NCI-H526 (cell line): Measurements from ENCODE around the gene DGKH.
A peak's percentile ranks its signal among the peaks of the same experiment; 100 is the strongest.
"Not testable (repeated sequence)": the region's sequence is repeated elsewhere in the genome, so short reads cannot be mapped to it uniquely, and the experiment has no call there.

ENCODE experiments used
- DNase-seq, 2 experiments: peaks; one replicate each; lab custom pipeline; 2025; lab: John Stamatoyannopoulos, UW

DGKH gene

DNA sequence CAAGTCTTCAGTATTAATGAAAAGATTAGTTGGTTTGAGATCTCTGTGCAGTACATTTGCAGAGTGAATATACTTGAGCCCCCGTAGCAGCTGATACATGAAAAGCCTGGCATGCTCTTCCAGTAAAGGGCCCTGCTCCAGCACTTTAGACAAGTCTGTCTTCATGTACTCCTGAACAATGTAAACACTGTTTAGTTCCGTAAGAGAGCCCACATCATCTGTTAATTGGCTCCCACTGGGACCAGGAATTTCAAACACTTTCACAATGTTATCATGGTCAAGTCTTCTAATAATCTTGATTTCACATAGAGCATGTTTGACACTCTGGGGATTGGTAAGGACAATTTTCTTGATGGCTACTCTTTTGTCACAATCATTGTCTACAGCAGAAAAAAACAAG lies 22.2 kb downstream of the DGKH start:
- DNase-seq = not testable (repeated sequence)

DNA sequence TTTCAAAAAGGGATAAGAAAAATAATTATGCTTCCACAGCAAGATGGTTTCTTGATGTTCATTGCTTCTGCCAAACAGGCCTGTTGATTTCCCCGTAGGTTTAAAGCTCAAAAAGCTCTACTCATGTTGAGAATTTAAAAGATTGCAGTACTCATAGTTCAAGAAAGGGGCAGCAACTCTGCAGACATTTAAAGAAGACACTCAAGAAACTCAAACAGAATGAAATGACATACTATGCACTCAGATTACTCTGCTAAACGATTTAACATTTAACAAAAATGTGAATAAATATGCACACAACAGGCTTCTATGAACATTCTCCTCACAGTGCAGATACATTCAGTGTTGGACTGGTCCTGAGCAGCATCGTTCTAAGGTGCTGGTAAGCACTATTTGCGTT lies 22.7 kb downstream of the DGKH start:
- not testable (repeated sequence) for DNase-seq

DNA sequence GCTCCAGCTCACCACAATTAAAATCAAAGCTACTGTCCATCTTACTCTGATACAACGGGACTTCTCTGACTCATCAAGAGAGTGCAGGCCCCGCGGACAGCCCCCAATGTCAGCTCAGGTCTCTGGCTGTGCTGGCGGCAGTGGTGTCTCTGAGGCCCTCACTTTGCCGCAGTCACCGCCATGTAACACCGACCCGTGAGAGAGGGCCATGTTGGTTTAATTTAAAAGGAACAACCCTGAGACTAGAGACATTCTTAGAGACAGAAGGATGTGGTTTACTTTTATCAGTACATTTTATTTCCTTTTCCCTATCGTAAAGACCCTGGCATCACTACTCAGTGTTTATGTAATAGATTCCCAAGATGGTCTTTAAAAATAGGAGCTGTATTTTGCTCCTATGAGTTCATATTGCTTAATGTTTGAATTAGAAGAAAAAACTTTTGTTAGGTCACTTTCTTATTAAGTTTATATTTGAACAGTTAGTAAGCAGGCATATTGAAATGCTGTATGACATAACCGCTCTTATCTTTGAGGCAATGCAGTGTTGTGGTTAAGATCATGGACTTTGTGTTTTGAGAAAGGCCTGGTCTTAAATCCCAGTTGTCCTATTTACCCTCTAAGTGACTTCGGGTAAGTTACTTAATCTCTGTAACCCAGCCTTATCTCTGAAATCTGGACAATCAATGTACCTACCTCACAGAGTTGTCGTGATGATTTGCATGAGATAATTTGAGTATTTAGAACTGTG lies 23.4 kb downstream of the DGKH start:
- DNase-seq = peak; percentile 12 to 14

DNA sequence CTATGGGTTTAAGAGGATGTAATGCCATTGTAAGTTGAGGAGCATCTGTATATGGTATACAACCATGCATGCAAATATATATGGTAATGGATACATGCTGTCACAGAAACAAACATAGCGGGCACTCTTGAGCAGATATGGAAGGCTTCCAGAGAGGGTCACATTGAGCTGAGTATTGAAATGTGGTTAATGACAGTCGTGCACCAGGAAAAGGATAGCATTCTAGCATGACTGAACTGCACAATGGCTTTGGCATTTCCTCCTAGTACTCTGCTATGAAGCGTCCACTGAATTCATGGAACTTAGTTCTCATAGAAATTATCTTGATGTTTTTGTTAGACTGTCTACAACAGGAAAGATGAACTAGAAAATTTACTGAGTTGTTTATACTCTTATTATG lies 25.2 kb downstream of the DGKH start:
- peak; percentile 61 to 63 for DNase-seq

DNA sequence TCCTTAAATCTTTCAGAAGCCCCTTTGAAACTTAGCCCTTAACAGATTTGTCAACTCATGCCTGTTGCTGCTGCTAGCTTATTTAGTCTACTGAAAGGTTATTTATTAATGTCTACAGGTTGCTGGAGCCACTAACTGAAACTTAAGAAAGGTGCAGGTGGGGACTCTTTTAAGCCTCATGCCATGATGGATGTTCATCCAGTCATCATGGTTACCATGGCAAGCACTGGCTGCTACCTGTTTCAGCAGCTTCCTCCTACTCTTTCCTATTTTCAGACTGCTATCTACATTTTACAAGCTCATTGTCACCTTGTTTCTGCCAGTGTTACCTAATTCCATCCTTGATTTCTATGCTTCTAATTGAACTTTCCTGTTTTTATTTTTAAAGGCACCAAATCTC lies 27.1 kb downstream of the DGKH start:
- DNase-seq = no peak

DNA sequence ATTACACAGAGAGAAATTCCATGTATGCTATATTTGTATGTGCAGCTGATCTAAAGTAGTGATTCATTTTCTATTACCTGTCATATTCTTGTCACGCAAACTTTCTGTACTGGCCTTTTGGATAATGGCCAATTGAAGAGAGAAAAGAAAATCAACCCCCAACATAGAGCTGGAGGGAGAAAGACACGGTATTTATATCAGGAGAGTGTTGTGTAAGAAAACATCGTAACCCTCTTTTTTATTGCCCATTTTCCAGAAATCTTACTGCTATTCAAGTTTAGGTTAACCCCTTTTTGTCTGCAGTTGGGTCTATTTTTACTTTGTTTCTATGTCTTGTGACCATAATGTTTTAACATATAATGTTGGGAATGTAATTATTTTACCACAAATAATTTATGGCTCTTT lies 27.9 kb downstream of the DGKH start:
- DNase-seq = no peak

DNA sequence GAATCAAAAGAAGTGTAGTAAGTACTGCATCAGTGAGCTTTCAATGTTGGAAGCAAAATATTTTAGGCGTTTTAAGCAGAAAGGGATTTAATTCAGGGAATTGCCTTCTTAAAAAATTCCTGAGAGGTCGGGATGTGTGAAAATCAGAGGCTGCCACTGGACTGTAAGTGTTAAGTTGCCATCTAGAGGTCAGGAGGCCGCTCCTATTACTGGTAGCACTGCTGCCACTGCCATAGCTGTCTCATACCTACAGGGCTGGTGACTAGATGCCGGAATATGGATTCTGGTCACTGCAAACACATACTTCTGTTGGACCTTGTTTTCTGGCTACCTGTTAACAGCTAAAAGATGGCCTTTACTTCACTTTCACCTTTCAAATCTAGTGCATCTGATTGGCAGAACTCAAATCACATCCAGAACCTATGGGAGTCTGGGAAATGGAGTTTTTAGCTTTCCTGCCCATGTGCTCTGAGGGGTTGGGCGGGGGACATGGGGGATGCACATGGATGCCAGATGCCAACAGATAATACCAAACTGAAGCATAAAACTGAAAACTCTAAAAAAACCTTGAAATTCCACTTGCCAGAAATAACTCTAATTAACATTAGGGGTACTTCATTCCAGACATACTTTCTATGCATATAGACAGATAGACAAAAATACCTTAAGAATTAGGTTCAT lies 29.8 kb downstream of the DGKH start:
- no peak for DNase-seq

DNA sequence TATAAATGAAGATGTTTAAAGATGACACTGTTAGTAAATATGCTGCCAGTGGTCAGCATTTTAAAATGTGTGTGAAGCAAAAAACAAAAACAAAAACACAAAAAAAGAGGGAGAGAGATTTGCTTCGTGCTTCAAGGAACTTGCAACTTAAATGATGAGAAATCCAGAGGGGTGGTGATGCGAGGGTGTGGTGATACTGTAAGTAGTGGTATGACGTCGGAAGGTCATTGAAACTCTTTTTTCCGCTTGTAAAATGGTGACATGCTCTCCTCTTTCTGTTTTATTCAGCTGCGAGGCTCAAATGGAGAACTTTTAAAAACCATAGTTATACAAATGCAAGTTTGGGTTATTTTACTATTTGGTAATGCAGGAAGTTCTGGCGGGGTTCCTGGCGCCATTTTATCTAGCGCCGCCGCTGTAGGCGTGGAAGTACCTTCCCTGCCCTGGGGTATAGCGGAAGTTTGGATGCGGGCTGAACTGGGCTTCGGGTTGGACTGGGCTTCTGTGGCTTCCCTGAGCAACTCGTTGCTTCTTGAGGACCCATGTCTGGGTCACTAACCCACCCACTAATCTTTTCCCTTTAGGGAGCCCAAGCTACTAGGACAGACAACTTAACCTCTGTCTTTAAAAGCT lies 34.8 kb downstream of the DGKH start:
- no peak for DNase-seq

DNA sequence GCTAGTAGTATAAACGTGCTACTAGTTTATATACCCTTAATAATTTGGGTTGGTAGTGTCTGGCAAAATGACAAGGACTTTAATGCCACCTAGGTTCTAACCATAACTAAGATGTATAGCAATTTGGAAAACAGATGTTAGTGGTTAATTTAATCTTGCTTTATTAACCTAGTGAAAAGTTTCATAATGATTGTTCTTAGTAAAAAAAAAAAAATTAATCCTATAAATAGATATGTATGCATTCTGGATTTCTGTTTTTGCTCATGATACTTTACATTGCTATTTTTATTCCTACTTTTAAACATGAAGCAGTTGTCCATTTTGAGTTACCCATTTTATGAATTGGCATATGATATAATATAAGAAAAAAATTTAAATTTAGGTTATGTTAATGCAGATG lies 36.3 kb downstream of the DGKH start:
- no peak for DNase-seq

DNA sequence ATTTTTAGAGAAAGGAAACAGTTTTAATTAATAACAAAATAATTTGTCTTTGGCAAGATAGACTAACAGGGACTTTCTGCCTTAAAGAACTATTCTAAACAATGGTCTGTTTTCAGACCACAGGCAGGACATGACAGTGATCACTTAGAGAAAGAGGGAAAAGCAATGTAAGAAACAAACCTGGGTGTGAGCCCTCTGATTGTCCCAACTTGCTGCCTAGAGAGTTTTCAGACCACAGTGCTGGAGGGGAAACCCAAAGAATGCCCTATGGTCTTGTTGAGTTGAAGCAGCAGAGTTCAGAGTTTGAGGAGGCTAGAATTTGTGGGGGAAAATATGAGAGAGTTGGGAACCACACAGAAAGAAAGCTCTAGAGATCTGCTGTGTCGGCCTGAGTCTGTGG lies 38.1 kb downstream of the DGKH start:
- DNase-seq = no peak

DNA sequence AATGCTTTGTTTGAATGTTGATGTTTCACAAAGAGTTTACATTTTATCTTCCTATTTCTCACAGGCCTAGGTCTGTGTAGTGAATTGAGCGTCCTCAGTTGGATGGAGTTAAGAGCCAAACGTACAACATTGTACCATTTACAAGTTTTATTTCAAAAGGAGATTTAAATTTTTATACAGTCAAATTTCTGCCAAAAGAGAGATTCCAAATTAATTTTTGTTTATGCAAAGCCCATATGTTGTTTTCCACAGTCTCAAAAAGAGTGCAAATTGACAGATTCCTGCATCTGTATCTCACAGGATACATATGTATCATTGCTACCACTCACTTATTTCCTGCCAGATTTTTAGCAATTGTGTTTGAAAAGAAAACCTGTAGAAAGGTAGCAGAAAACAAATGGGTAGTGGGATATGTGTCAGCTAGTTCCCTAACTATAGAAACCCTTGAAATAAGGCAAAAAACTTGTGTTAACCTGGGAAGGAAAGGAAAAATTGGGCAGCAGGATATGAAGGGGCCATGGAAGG lies 46.1 kb downstream of the DGKH start:
- DNase-seq = no peak

DNA sequence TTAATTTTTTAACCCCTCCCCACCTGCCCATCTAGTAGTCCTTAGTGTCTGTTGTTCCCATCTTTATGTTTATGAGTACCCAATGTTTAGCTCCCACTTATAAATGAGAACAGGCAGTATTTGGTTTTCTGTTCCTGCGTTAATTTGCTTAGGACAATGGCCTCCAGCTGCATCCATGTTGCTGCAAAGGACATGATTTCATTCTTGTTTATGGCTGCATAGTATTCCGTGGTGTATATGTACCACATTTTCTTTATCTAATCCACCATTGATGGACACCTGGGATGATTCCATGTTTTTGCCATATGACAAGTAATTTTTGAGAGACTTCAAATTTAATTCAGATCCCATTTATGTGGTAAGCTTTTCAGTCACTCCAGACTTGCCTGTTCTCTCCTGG lies 47.8 kb downstream of the DGKH start:
- not testable (repeated sequence) for DNase-seq

DNA sequence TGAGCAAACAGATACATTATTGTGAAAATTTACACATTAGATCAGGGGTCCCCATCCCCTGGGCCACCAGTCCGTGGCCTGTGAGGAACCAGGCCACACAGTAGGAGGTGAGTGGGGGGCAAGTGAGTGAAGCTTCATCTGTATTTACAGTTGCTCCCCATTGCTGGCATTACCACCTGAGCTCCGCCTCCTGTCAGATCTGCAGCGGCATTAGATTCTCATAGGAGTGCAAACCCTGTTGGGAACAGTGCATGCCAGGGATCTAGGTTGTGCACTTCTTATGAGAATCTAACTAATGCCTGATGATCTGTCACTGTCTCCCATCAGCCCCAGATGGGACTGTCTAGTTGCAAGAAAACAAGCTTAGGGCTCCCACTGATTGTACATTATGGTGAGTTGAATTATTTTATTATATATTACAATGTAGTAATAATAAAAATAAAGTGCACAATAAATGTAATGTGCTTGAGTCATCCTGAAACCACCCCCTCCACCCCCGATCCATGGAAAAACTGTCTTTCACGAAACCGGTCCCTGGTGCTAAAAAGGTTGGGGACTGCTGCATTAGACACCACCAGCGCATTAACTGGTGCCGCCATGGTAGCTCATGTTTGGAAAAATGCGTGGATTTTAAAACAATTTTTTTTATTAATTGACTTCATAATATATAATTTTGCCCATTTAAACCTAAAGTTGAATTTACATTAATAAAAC lies 51.7 kb downstream of the DGKH start:
- no peak for DNase-seq

DNA sequence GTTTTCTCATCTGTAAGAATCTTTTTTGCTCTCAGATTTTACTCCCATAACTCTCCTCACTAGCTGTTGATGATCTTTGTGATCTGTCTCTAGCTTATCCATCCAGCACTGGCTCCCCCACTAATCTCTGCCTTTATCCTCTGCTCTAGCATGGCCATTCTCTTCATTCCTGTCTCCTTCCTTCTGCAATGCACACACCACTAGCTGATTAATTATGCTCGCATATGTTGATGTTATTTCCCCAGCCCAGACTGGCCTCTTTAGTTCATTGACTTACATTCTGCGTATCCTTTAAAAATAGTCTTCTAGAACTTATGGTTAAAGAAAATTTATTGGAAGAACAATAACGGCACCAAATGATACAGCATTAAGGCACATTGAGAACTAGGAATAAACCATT lies 52.5 kb downstream of the DGKH start:
- DNase-seq = no peak

DNA sequence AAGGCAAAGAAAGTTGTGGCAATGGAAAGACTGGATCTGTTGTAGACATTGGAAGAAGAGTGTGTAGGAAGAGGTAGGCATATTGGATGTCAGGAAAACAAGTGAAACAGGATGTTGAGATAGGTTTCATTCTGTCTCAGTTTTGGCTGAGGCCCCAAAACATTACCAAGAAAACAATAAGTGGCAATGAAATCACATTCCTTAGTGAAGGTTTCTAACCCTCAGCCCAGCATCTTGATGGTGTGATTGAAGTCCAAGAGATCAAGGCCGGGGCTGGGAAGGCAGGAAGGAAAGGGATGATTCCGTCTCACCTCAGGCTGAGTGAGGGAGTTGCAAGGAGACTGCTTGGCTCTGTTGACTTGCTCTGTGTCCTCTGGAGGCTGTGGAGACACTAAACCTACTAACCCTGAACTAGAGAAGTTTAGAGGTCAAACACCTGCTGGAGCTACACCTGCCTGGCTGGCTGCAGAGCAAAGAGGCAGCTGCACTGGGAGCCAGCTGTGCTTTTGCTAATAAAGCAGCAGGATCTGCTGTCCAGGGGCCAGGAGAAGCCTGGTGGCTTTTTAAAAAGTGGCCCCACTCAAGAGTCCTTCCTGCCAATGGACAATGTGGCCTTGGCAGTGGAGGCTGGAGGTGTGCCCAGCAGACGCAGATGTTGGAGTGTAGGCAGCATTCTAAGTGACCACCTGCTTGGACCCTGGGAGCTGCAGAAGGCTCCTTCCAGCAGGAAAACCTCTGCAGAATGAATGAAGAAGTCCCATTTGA lies 53.6 kb downstream of the DGKH start:
- DNase-seq = no peak

DNA sequence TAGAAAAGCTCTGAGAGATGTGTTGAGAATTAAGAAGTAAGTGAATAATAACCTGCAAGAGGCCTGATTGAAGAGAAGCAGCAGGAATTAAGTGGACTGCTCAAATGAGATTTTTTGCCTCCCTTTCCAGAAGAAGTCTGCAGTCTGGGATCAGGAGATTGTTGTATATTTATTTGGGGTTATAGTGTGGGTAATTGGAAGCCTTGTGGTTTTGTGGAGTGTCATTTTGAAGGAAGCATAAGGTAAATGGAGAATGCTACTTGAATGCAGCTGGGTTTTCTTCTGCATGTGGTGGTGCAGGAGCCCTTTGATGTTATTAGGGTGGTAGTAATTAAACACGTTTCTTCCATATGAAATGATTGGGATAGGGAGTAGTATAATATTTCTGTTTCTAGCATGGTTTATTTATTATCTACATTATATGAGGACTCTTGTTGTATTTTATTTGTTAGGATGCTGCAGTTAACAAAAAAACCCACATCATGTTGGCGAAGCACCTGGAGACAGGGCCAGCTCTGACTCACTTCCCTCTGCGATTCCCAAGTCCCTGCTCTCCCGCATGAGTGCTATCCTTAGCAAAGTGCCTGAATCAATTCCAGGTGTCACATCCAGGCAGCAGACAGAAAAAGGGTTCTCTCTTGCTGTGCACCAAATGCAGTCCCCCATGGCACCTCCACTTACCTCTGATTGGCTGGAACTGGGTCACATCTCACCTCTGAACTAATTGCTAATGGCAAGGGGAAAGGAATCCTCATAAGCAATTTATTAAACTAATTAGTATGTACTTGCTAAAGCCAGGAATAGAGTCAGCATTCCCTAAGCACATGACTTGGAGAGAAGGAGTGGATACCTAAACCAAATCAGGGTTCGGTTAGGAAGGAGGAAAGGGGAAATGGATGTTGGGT lies 54.8 kb downstream of the DGKH start:
- DNase-seq = no peak

DNA sequence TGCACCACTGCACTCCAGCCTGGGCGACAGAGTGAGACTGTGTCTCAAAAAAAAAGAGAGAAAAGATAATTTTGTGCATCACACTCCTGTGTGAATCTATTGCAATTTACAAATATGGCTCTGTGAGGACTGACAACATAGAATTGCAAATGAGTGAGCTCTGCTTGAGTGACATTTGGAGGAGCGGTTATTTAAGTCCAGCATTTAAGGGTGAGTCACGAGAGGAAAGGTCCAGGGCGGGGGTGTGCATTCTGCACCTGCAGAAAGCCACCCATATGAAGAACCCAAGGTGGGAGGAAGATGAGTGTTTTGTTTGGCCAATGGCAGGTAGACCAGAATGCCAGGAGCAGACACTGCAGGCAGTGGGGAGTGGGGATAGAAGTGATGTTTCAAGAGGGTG lies 58.5 kb downstream of the DGKH start:
- DNase-seq = no peak

DNA sequence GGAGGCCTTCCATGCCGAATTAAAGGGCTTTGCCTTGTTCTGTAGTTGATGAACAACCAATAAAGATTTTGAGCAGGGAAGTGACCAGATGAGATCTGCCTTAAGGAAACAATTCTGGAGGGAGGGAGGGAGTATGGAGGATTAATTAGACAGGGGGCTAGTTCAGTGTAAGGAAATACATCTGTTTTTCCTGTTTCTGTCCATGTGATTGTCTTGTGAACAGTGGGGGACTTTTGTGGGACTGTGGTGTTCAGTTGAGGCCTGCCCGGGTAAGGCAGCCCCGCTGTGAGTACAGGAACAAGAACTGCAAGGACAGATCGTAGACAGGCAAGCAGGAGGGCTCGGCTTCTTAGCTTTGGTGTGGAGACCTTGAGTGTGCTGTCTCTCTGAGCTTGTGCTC lies 59.0 kb downstream of the DGKH start:
- DNase-seq = no peak

DNA sequence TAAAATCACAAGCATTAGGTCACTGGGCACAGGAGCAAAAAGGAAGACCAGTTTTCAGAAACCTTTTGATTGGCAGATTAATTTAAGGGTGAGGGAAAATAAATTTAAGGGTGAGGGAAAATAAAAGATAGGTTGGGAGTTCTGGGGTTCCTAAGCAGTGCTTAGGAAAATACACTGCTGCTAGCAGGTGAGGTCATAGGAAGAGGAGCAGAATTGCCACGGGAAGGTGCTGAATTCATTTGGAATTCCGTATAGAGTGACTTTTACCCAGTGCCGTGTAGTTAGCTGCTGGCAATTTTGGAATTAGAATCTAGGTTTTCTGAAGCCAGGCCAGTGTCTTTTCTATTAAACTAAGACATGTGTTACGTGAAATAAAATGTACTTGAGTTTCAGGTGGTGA lies 59.8 kb downstream of the DGKH start:
- no peak for DNase-seq

DNA sequence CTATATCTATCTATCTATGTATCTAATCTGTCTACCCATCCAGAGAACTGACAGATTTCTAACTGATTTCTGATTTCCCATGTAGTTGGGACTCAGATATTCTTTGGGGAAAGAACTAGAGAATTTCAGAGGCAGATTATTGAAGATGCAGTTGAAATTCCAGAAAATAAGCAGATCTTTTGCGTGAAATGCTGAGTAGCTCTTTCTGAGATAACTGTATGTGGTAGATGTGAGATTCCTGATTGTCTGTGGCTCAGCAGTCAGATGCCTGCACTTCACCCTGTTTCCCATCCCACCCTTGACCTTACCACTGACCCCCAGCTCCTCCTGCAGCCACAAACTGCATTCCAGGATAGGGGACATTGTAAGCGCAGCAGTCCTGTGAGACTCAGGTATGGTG lies 61.5 kb downstream of the DGKH start:
- no peak for DNase-seq
